HG03439 (cell line): Measurements from ENCODE around the gene TAS2R20.

Source experiments
- ATAC-seq: cut with Tn5 transposase; IDR thresholded peaks from one replicate; pipeline ENCODE4 v1.9.1; 2021; ENCODE audit warnings: mild to moderate bottlenecking, moderate library complexity; ENCODE audit not compliant: unreplicated experiment

The TAS2R20 gene

DNA sequence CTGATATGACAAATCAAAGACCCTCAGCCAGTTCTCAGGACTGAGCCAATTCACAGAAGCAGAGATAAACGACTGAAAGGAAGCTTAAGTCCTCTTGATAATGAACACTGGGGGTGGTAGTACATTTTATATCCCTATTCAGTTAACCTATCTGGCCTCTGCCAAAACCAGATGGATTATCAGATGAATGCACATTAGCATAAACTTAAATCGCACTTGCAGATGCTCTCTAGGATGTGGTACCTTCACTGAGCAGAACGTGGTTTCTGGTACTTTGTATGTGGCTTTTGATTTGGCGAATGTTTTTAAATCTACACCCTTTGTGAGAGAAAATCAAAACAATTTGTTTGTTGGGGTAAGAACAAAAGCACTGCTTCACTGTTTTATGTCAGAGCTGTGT is 37.9 kb downstream of the TAS2R20 start:
- no peak for ATAC-seq

GRCh38 chr12:10959804-10960203 is 38.3 kb downstream of the TAS2R20 start:
- no peak for ATAC-seq

GRCh38 chr12:10957741-10958140 is 40.4 kb downstream of the TAS2R20 start:
- ATAC-seq = no peak

GRCh38 chr12:10956085-10956484 is 42.0 kb downstream of the TAS2R20 start:
- no peak for ATAC-seq

GRCh38 chr12:10952645-10953044 is 45.5 kb downstream of the TAS2R20 start:
- no peak for ATAC-seq
